Right cardiac atrium (tissue), 5 donors: Measurements from ENCODE around the gene RAB12. TPM values are rescaled to one million over a fixed set of nuclear protein-coding genes. Genes with fewer than 3 reads are reported as not detected.
"Not testable (repeated sequence)": the region's sequence is repeated elsewhere in the genome, so short reads cannot be mapped to it uniquely, and the experiment has no call there.

ENCODE experiments used
- ATAC-seq, 2 donors: fragments of 200-7000 bp; cut with Tn5 transposase; one replicate each; pipeline versions ENCODE4 v1.8.0 to v1.9.1; 2020; ENCODE audit warnings: moderate library complexity in 2 of 2, mild to moderate bottlenecking in 1 of 2
- DNase-seq, 3 donors: peaks; one replicate each; pipeline ENCODE4 v3.0.0-alpha.2; 2020
- H3K27ac ChIP-seq: one replicate; pipeline ENCODE4 v1.5.1; 2013; ENCODE audit warnings: mild to moderate bottlenecking, low read length, control low read depth, moderate library complexity
- H3K27me3 ChIP-seq: one replicate; pipeline ENCODE4 v1.6.1; 2013; ENCODE audit not compliant: control insufficient read depth, insufficient read depth
- H3K4me1 ChIP-seq: one replicate; pipeline ENCODE4 v1.6.1; 2013; ENCODE audit warnings: low read length; ENCODE audit not compliant: control insufficient read depth, insufficient read depth
- H3K4me3 ChIP-seq: one replicate; pipeline ENCODE4 v1.5.1; 2013; ENCODE audit warnings: low read length, control low read depth
- H3K9me3 ChIP-seq: one replicate; pipeline ENCODE4 v1.6.1; 2013; ENCODE audit warnings: low read length; ENCODE audit not compliant: control insufficient read depth
- WGBS: extraction: QIAGEN DNeasy Blood & Tissue Kit; methylation state at CpG from one replicate; pipeline ENCODE4 v1.1.7; 2013; 5-methylcytosine and 5-hydroxymethylcytosine counted together
- intact Hi-C, 4 donors: fragments of 100-400 bp; cut with DNase I; formaldehyde crosslinking; loops; one replicate each; pipeline versions ENCODE4 v1.11.0 to v1.14.0; 2022 to 2023
- polyA plus RNA-seq: library from polyadenylated mRNA; stranded (reverse); fragments of 200-250 nt; gene quantifications from one replicate; pipeline ENCODE4 v1.2.3, GENCODE V29; 2013
- total RNA-seq, 4 donors: library from RNA; stranded (reverse); fragmentation: NEBNext Ultra II Directional; extraction: Animal tissue kit (Norgen Biotek cat#: 25700); gene quantifications; one replicate each; pipeline ENCODE4 v1.2.1, GENCODE V29; 2021
- donor health status: healthy with polysubstance abuse.
- donor health status: DM: no; HTN: yes; CAD: no.
- donor health status: DM: no; HTN: no; CAD: no.
- donor health status: DM: no; HTN: yes; CAD: no; lungs with severe emphysema.
- donor health status: DM: yes; HTN: yes; CAD: no.

RAB12 gene
- total and polyA plus RNA-seq, 5 donors: 76.4 to 112 (median 101) TPM

GRCh38 chr18:8651478-8652261 is 42.4 kb downstream of the RAB12 start:
- not testable (repeated sequence) for H3K4me3 ChIP-seq, ATAC-seq, H3K9me3 ChIP-seq, H3K27ac ChIP-seq, DNase-seq, H3K27me3 ChIP-seq, H3K4me1 ChIP-seq
- WGBS: 87% methylated on average over 7 of the region's 7 CpGs
- intact Hi-C loops: loop anchor here in 1 of 4 donors (10.0 kb wide), 1 partner anchor 333 kb away; no protein-coding TSS in a partner anchor

GRCh38 chr18:8654503-8655451 is 45.5 kb downstream of the RAB12 start:
- intact Hi-C loops: loop anchor here (2.0 to 10.0 kb wide), 3 partner anchors 330 to 334 kb away; no protein-coding TSS in a partner anchor
- 38% methylated on average over 7 of the region's 7 CpGs for WGBS
- DNase-seq (no peak), ATAC-seq (peak in 1 of 2 donors; percentile 16)
- Histone ChIP-seq H3K9me3 (no peaks in the 10 kb centered on the region), H3K27ac (no peak overlapping the region), H3K4me1 (no peaks in the 10 kb centered on the region), H3K4me3 (no peak overlapping the region), H3K27me3 (no peaks in the 10 kb centered on the region)

GRCh38 chr18:8656232-8656631 is 47.0 kb downstream of the RAB12 start:
- no peak for DNase-seq
- no peak overlapping the region for H3K4me3 ChIP-seq
- intact Hi-C loops: loop anchor here in 3 of 4 donors (5.0 to 10.0 kb wide), 2 partner anchors 329 to 331 kb away; no protein-coding TSS in a partner anchor

GRCh38 chr18:8657050-8657820 is 48.0 kb downstream of the RAB12 start:
- no peak overlapping the region for H3K27ac ChIP-seq
- no peaks in the 10 kb centered on the region for H3K27me3 ChIP-seq
- ATAC-seq: no peak
- H3K4me1 ChIP-seq: no peaks in the 10 kb centered on the region
- WGBS: 74% methylated on average over 14 of the region's 14 CpGs
- intact Hi-C loops: loop anchor here in 3 of 4 donors (5.0 to 10.0 kb wide), 2 partner anchors 328 to 330 kb away; no protein-coding TSS in a partner anchor
- H3K4me3 ChIP-seq: no peak overlapping the region
- no peak for DNase-seq
- H3K9me3 ChIP-seq: no peaks in the 10 kb centered on the region

More at GRCh38 chr18:8656232-8656631, 47.0 kb downstream of the RAB12 start:
- Histone ChIP-seq H3K27ac (no peak overlapping the region), H3K27me3 (no peaks in the 10 kb centered on the region), H3K4me1 (no peaks in the 10 kb centered on the region), H3K9me3 (no peaks in the 10 kb centered on the region)
- WGBS: 67% methylated on average over 6 of the region's 6 CpGs
- ATAC-seq: no peak

GRCh38 chr18:8657873-8658470 is 48.7 kb downstream of the RAB12 start:
- WGBS: 53% methylated on average over 14 of the region's 14 CpGs

GRCh38 chr18:8658858-8659485 is 49.7 kb downstream of the RAB12 start:
- H3K4me3 ChIP-seq: no peak overlapping the region
- DNase-seq: no peak
- H3K9me3 ChIP-seq: no peaks in the 10 kb centered on the region
- no peaks in the 10 kb centered on the region for H3K4me1 ChIP-seq
- intact Hi-C loops: loop anchor here in 3 of 4 donors (5.0 to 10.0 kb wide), 2 partner anchors 326 to 328 kb away; no protein-coding TSS in a partner anchor
- 90% methylated on average over 31 of the region's 31 CpGs for whole genome bisulfite sequencing
- no peaks in the 10 kb centered on the region for H3K27me3 ChIP-seq
- ATAC-seq: no peak
- H3K27ac ChIP-seq: no peak overlapping the region

More at GRCh38 chr18:8657873-8658470, 48.7 kb downstream of the RAB12 start:
- ATAC-seq (no peak), DNase-seq (no peak)
- H3K9me3 ChIP-seq: no peaks in the 10 kb centered on the region
- no peaks in the 10 kb centered on the region for H3K27me3 ChIP-seq
- intact Hi-C loops: loop anchor here in 3 of 4 donors (5.0 to 10.0 kb wide), 2 partner anchors 327 to 329 kb away; no protein-coding TSS in a partner anchor
- H3K4me3 ChIP-seq: no peak overlapping the region
- H3K27ac ChIP-seq: no peak overlapping the region
- no peaks in the 10 kb centered on the region for H3K4me1 ChIP-seq

GRCh38 chr18:8659609-8660242 is 50.5 kb downstream of the RAB12 start:
- 83% methylated on average over 36 of the region's 36 CpGs for WGBS
- no peak for ATAC-seq
- H3K9me3 ChIP-seq: no peaks in the 10 kb centered on the region
- H3K4me3 ChIP-seq: no peak overlapping the region
- no peaks in the 10 kb centered on the region for H3K27me3 ChIP-seq
- H3K4me1 ChIP-seq: no peaks in the 10 kb centered on the region
- H3K27ac ChIP-seq: no peak overlapping the region
- intact Hi-C loops: loop anchor here in 3 of 4 donors (5.0 to 10.0 kb wide), 2 partner anchors 325 to 328 kb away; no protein-coding TSS in a partner anchor
- DNase-seq: no peak

GRCh38 chr18:8660316-8660715 is 51.1 kb downstream of the RAB12 start:
- no peak for DNase-seq
- Histone ChIP-seq H3K9me3 (no peaks in the 10 kb centered on the region), H3K4me3 (no peak overlapping the region), H3K27me3 (no peaks in the 10 kb centered on the region), H3K4me1 (no peaks in the 10 kb centered on the region), H3K27ac (no peak overlapping the region)
- ATAC-seq: no peak
- intact Hi-C loops: no loop called here
- WGBS: 90% methylated on average over 5 of the region's 5 CpGs

- DNase-seq (no peak), ATAC-seq (peak in 1 of 2 donors; percentile 51)
- 44% methylated on average over 18 of the region's 18 CpGs for WGBS
- Histone ChIP-seq H3K9me3 (no peaks in the 10 kb centered on the region), H3K4me3 (no peak overlapping the region), H3K4me1 (no peaks in the 10 kb centered on the region), H3K27me3 (no peaks in the 10 kb centered on the region), H3K27ac (no peak overlapping the region)
- intact Hi-C loops: no loop called here
Measured at GRCh38 chr18:8661754-8662559, 52.7 kb downstream of the RAB12 start.
